Tibial nerve (tissue), 4 donors: Measurements from ENCODE around the gene BTBD9. TPM values are rescaled to one million over a fixed set of nuclear protein-coding genes. Genes with fewer than 3 reads are reported as not detected.
A peak's percentile ranks its signal among the peaks of the same experiment; 100 is the strongest.

Source experiments
- DNase-seq, 2 donors: peaks; one replicate each; pipeline ENCODE4 v3.0.0-alpha.2; 2019; ENCODE audit warnings: low spot score in 2 of 2
- H3K27ac ChIP-seq, 4 donors: fragments of 200-600 bp; sonication (generic) in 3 of 4; one replicate each; pipeline ENCODE4 v1.5.1; 2017 to 2019; ENCODE audit warnings: mild to moderate bottlenecking in 1 of 4
- H3K27me3 ChIP-seq, 2 donors: fragments of 200-600 bp; sonication (generic) in 1 of 2; one replicate each; pipeline versions ENCODE4 v1.5.1 to v1.6.0; 2017 to 2019
- H3K36me3 ChIP-seq, 3 donors: fragments of 200-600 bp; sonication (generic); one replicate each; pipeline ENCODE4 v1.5.1; 2018 to 2019
- H3K4me1 ChIP-seq, 4 donors: fragments of 200-600 bp; sonication (generic) in 3 of 4; one replicate each; pipeline ENCODE4 v1.5.1; 2017 to 2019
- H3K4me3 ChIP-seq, 4 donors: fragments of 200-600 bp; sonication (generic) in 3 of 4; one replicate each; pipeline ENCODE4 v1.5.1; 2017 to 2019; ENCODE audit warnings: mild to moderate bottlenecking in 1 of 4, moderate library complexity in 1 of 4
- H3K9me3 ChIP-seq, 4 donors: fragments of 200-600 bp; sonication (generic) in 3 of 4; one replicate each; pipeline ENCODE4 v1.5.1; 2017 to 2019
- EP300 ChIP-seq, 2 donors: sonication (generic); formaldehyde crosslinking; IDR thresholded peaks; one replicate each; pipeline ENCODE4 v1.6.1; 2017; ENCODE audit warnings: antibody characterized with exemption in 2 of 2, mild to moderate bottlenecking in 1 of 2
- POLR2A ChIP-seq, 2 donors: fragments of 450-650 bp; IDR thresholded peaks; one replicate each; pipeline ENCODE4 v1.6.1; 2017; ENCODE audit warnings: antibody characterized with exemption in 2 of 2, mild to moderate bottlenecking in 2 of 2, moderate library complexity in 2 of 2
- WGBS, 2 donors: methylation state at CpG; one replicate each; pipeline ENCODE4 v1.1.5; 2018; 5-methylcytosine and 5-hydroxymethylcytosine counted together
- total RNA-seq, 4 donors: library from RNA; depleted of rRNA; stranded (reverse); fragments of >200 nt; gene quantifications; one replicate each; pipeline ENCODE4 v1.1.0, GENCODE V29; 2016
- TF ChIP-seq, protein P1 (sequence below), 5 experiments: fragments of 200-600 bp in 3 of 5; fragments of 450-650 bp in 2 of 5; sonication (generic) in 3 of 5; IDR thresholded peaks; one replicate each; pipeline ENCODE4 v1.5.1; 2016 to 2019; ENCODE audit warnings: antibody characterized with exemption in 5 of 5, mild to moderate bottlenecking in 3 of 5, moderate library complexity in 2 of 5

Gene BTBD9
- total RNA-seq, 4 donors from 2014 or later = 7.5 to 23.9 (median 10.7) TPM

DNA sequence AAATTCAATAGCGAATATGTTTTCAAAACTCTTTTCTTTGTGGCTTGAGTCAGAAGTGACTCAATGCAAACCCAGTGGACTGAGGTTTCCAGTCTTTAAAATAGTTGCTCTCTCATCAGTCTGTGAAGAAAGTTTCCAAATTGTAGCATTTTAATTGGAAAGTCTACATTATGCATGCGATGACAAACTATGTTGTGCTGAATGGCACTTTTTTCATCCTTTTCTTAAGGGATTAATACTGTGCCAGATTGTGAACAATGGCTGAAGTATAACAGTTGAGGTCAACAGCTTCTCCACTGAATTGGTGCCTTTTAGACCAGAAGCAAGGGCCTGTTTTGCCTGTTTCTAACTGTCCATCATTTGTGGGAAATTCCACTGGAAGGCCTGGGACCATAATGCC lies 377.1 kb downstream of the BTBD9 start:
- no peak for TF ChIP-seq EP300 (IDR thresholded peaks at IDR 0.05)
- TF ChIP-seq, protein P1, sequence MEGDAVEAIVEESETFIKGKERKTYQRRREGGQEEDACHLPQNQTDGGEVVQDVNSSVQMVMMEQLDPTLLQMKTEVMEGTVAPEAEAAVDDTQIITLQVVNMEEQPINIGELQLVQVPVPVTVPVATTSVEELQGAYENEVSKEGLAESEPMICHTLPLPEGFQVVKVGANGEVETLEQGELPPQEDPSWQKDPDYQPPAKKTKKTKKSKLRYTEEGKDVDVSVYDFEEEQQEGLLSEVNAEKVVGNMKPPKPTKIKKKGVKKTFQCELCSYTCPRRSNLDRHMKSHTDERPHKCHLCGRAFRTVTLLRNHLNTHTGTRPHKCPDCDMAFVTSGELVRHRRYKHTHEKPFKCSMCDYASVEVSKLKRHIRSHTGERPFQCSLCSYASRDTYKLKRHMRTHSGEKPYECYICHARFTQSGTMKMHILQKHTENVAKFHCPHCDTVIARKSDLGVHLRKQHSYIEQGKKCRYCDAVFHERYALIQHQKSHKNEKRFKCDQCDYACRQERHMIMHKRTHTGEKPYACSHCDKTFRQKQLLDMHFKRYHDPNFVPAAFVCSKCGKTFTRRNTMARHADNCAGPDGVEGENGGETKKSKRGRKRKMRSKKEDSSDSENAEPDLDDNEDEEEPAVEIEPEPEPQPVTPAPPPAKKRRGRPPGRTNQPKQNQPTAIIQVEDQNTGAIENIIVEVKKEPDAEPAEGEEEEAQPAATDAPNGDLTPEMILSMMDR (IDR thresholded peaks at IDR 0.05) = no peak
- TF ChIP-seq POLR2A (IDR thresholded peaks at IDR 0.05) = no peak
- no peak for DNase-seq
- H3K36me3 ChIP-seq = peaks cover 0 to 14% (median 0%) of the 10 kb centered on the region in 3 donors
- no peaks in the 10 kb centered on the region for H3K27me3 ChIP-seq
- 43 to 44% methylated on average over 2 of the region's 2 CpGs for WGBS, 2 donors
- peak overlapping the region in 2 of 4 donors; percentile 48 to 67 for H3K27ac ChIP-seq
- peaks cover 0 to 30% (median 10%) of the 10 kb centered on the region in 4 donors for H3K4me1 ChIP-seq
- H3K4me3 ChIP-seq = no peak overlapping the region
- no peaks in the 10 kb centered on the region for H3K9me3 ChIP-seq

- 20 to 38% methylated on average over 1 of the region's 1 CpG for WGBS, 2 donors
- no peak overlapping the region for H3K4me3 ChIP-seq
- DNase-seq = no peak
- H3K9me3 ChIP-seq = no peaks in the 10 kb centered on the region
- no peaks in the 10 kb centered on the region for H3K27me3 ChIP-seq
- TF ChIP-seq EP300 (IDR thresholded peaks at IDR 0.05) = no peak
- TF ChIP-seq POLR2A (IDR thresholded peaks at IDR 0.05) = no peak
- TF ChIP-seq, protein P1 (IDR thresholded peaks at IDR 0.05) = no peak
- H3K36me3 ChIP-seq = peaks cover 0 to 17% (median 0%) of the 10 kb centered on the region in 3 donors
- peak overlapping the region in 2 of 4 donors; percentile 48 to 67 for H3K27ac ChIP-seq
- H3K4me1 ChIP-seq = peaks cover 0 to 30% (median 10%) of the 10 kb centered on the region in 4 donors
These were observed 377.7 kb downstream of the BTBD9 start for GRCh38 chr6:38262026-38262425.

GRCh38 chr6:38261626-38262025 lies 378.1 kb downstream of the BTBD9 start:
- peak overlapping the region in 1 of 4 donors; percentile 48 for H3K27ac ChIP-seq
- no peaks in the 10 kb centered on the region for H3K9me3 ChIP-seq
- H3K27me3 ChIP-seq = no peaks in the 10 kb centered on the region
- peaks cover 0 to 21% (median 0%) of the 10 kb centered on the region in 3 donors for H3K36me3 ChIP-seq
- H3K4me3 ChIP-seq = no peak overlapping the region
- H3K4me1 ChIP-seq = peaks cover 0 to 30% (median 10%) of the 10 kb centered on the region in 4 donors
- 40 to 43% methylated on average over 3 of the region's 3 CpGs for whole genome bisulfite sequencing, 2 donors
- no peak for TF ChIP-seq EP300 (IDR thresholded peaks at IDR 0.05)
- no peak for TF ChIP-seq POLR2A (IDR thresholded peaks at IDR 0.05)
- TF ChIP-seq, protein P1 (IDR thresholded peaks at IDR 0.05) = no peak
- no peak for DNase-seq

DNA sequence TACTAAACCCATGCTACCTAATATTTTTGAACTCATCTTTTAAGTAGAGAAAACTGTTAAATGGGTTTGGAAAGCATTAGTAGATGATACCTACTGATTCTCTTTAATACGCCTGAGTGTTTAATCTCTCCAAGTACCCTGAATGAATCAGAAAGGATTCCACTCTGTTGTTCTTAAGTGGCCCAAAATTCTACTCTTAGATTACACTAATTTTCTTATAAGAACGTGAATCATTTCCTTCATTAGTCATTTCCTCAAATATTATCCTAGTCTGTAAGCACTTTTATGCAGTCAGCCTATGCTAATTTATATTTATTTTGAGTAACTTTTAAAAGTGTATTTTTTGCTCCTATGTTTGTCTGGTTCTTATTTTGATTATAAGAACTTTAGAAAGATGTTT lies 380.0 kb downstream of the BTBD9 start:
- no peak overlapping the region for H3K4me3 ChIP-seq
- no peaks in the 10 kb centered on the region for H3K9me3 ChIP-seq
- TF ChIP-seq POLR2A (IDR thresholded peaks at IDR 0.05) (no peak), EP300 (IDR thresholded peaks at IDR 0.05) (no peak)
- TF ChIP-seq, protein P1 (IDR thresholded peaks at IDR 0.05) = no peak
- peaks cover 0 to 40% (median 0%) of the 10 kb centered on the region in 3 donors for H3K36me3 ChIP-seq
- H3K27me3 ChIP-seq = no peaks in the 10 kb centered on the region
- WGBS, 2 donors = 63 to 76% methylated on average over 2 of the region's 2 CpGs
- H3K4me1 ChIP-seq = peaks cover 0 to 29% (median 10%) of the 10 kb centered on the region in 4 donors
- DNase-seq = no peak
- no peak overlapping the region for H3K27ac ChIP-seq

- Histone ChIP-seq H3K4me3 (no peak overlapping the region), H3K36me3 (peaks cover 0 to 4% (median 0%) of the 10 kb centered on the region in 3 donors), H3K9me3 (no peaks in the 10 kb centered on the region), H3K27ac (no peak overlapping the region), H3K4me1 (peaks cover 0 to 5% (median 0%) of the 10 kb centered on the region in 4 donors), H3K27me3 (no peaks in the 10 kb centered on the region)
- TF ChIP-seq EP300 (IDR thresholded peaks at IDR 0.05) = no peak
- no peak for TF ChIP-seq POLR2A (IDR thresholded peaks at IDR 0.05)
- TF ChIP-seq, protein P1 (IDR thresholded peaks at IDR 0.05) = no peak
- 88 to 89% methylated on average over 9 of the region's 9 CpGs for WGBS, 2 donors
- DNase-seq = no peak
These were observed 391.1 kb downstream of the BTBD9 start for GRCh38 chr6:38248500-38249234.
